AG09309 (cell line): ENCODE measurements around the gene RPS5.

ENCODE experiments used
- DNase-seq: peaks from one replicate; pipeline ENCODE4 v3.0.0-alpha.2; 2010; ENCODE audit warnings: low read depth
- H3K4me3 ChIP-seq: 2 replicates; pipeline ENCODE4 v1.5.1; 2011; ENCODE audit warnings: mild to moderate bottlenecking, low read depth, low read length, moderate library complexity; ENCODE audit not compliant: control insufficient read depth
- CTCF ChIP-seq: IDR thresholded peaks from 2 replicates; pipeline ENCODE4 v1.5.1; 2011; ENCODE audit warnings: mild to moderate bottlenecking, low read depth, low read length, inconsistent platforms; ENCODE audit not compliant: insufficient read depth, control insufficient read depth; ENCODE audit errors: missing control alignments

RPS5 gene

GRCh38 chr19:58349590-58349989, 37.5 kb upstream of the RPS5 start:
- no peak for TF ChIP-seq CTCF
- DNase-seq, result no peak
- H3K4me3 ChIP-seq, result no peak overlapping the region

GRCh38 chr19:58350001-58350861, 36.8 kb upstream of the RPS5 start:
- DNase-seq, result no peak
- H3K4me3 ChIP-seq, result no peak overlapping the region
- no peak for TF ChIP-seq CTCF

- no peak for DNase-seq
- no peak for TF ChIP-seq CTCF
- H3K4me3 ChIP-seq, result no peak overlapping the region
These were observed 36.1 kb upstream of the RPS5 start for GRCh38 chr19:58350871-58351557.

- TF ChIP-seq CTCF, result no peak
- no peak for DNase-seq
- H3K4me3 ChIP-seq, result no peak overlapping the region
These were observed 35.6 kb upstream of the RPS5 start for GRCh38 chr19:58351558-58351878.

- H3K4me3 ChIP-seq, result no peak overlapping the region
- DNase-seq, result no peak
- TF ChIP-seq CTCF, result no peak
These were observed 34.9 kb upstream of the RPS5 start for GRCh38 chr19:58351990-58352755.

GRCh38 chr19:58352760-58353671, 34.1 kb upstream of the RPS5 start, which contains the start of gene A1BG:
Gene A1BG, minus strand, starts transcription at chr19:58353492. Its CDS starts 55 bp downstream, at chr19:58353437.
- no peak for TF ChIP-seq CTCF
- no peak for DNase-seq
- H3K4me3 ChIP-seq, result no peak within 1 kb of the TSS
